ENCODE results near the gene LEMD2. TPM values are rescaled to one million over a fixed set of nuclear protein-coding genes. Genes with fewer than 3 reads are reported as not detected.

Gene LEMD2
- polyA plus RNA-seq, 3 donors, result 11.4 to 59.5 (median 13.8) TPM

DNA sequence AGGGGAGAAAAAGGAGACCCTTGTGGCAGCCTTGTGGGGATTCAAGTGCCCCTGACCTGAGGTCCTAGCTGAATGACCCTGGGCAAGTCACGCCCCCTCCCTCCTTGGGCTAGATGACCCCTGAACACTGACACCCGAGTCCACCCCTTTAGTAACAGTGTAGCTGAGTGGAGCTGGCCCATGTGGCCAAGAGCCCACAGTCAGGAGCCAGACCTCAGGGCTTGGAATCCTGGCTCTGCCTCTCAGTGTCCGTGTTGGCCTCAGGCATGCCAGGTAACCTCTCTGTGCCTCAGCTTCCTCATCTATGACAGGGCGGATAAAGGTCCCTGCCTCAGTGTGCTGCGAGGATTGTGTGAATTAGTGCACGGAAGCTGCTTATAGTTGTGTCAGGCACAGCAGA lies 56.5 kb downstream of the LEMD2 start:
- Histone ChIP-seq H3K9ac (ENCODE audit: insufficient read depth, low read length, poor library complexity, severe bottlenecking) (no peak overlapping the region), H3K36me3 (replicated peaks in 1 of 2; ENCODE audit: control insufficient read depth in 1 of 2, insufficient read depth in 2 of 2, low read length in 2 of 2) (no peaks in the 10 kb centered on the region), H3K27me3 (ENCODE audit: control insufficient read depth in 2 of 2, insufficient read depth in 2 of 2, low read length in 2 of 2) (no peaks in the 10 kb centered on the region), H3K79me2 (ENCODE audit: insufficient read depth, low read length) (no peaks in the 10 kb centered on the region), H4K20me1 (ENCODE audit: insufficient read depth, low read length) (no peaks in the 10 kb centered on the region), H2AFZ (ENCODE audit: insufficient read depth, low read depth, low read length, poor library complexity, severe bottlenecking) (no peak overlapping the region), H3K4me1 (ENCODE audit: control insufficient read depth in 1 of 2, insufficient read depth in 2 of 2, low read length in 2 of 2) (no peaks in the 10 kb centered on the region), H3K4me3 (replicated peaks in 1 of 3; ENCODE audit: low read depth in 2 of 3, low read length in 3 of 3) (no peak overlapping the region), H3K4me2 (replicated peaks; ENCODE audit: extremely low read depth, low read length, poor library complexity, severe bottlenecking) (no peak overlapping the region), H3K27ac (ENCODE audit: low read depth in 1 of 2, low read length in 2 of 2) (no peak overlapping the region), H3K9me3 (replicated peaks in 1 of 2; ENCODE audit: control insufficient read depth in 1 of 2, insufficient read depth in 1 of 2, low read length in 2 of 2) (no peaks in the 10 kb centered on the region)
- 97% methylated on average over 4 of the region's 6 CpGs for WGBS (ENCODE audit: insufficient coverage)
- Mint-ChIP-seq H3K36me3 (no peaks in the 10 kb centered on the region), H3K4me3 (no peak overlapping the region), H3K9me3 (no peaks in the 10 kb centered on the region), H3K4me1 (no peaks in the 10 kb centered on the region), H3K27me3 (ENCODE audit: low read depth in 3 of 3) (peaks cover 0 to 3% (median 2%) of the 10 kb centered on the region in 3 donors), H3K27ac (no peak overlapping the region)
- TF ChIP-seq, protein P1, sequence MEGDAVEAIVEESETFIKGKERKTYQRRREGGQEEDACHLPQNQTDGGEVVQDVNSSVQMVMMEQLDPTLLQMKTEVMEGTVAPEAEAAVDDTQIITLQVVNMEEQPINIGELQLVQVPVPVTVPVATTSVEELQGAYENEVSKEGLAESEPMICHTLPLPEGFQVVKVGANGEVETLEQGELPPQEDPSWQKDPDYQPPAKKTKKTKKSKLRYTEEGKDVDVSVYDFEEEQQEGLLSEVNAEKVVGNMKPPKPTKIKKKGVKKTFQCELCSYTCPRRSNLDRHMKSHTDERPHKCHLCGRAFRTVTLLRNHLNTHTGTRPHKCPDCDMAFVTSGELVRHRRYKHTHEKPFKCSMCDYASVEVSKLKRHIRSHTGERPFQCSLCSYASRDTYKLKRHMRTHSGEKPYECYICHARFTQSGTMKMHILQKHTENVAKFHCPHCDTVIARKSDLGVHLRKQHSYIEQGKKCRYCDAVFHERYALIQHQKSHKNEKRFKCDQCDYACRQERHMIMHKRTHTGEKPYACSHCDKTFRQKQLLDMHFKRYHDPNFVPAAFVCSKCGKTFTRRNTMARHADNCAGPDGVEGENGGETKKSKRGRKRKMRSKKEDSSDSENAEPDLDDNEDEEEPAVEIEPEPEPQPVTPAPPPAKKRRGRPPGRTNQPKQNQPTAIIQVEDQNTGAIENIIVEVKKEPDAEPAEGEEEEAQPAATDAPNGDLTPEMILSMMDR (IDR thresholded peaks at IDR 0.05), result no peak
- intact Hi-C loops (cut with micrococcal nuclease), result no loop called here
- no peak for DNase-seq

DNA sequence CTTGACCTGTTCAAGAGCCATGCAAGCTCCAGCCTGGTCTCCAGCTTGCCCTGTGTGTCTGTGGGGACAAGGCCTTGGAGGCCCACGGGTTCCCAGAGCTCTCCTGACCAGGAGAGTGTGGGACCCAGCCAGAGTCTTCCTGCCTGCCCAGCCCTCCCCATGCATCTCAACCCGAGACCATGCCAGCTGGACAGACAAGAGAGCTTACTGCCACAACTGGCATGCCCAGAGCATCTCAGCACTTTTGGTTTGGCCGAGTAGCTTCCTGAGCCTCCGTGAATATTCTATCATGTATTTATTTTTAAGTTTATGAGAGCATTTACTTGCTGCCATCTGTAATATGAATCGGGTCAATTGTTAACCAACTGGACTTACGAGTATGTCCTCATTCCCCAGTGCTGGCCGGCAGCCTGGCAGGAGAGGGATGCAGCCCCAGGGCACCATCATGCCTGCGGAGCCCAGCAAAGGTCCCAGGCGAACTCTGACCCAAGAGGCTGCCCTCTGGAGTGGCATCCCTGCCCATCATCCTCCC lies 57.1 kb downstream of the LEMD2 start:
- no peaks in the 10 kb centered on the region for H3K9me3 ChIP-seq (replicated peaks in 1 of 2; ENCODE audit: control insufficient read depth in 1 of 2, insufficient read depth in 1 of 2, low read length in 2 of 2)
- WGBS (ENCODE audit: insufficient coverage), result 93% methylated on average over 9 of the region's 9 CpGs
- H3K27ac Mint-ChIP-seq, result no peak overlapping the region
- no peaks in the 10 kb centered on the region for H3K4me1 Mint-ChIP-seq
- no peak overlapping the region for H3K9ac ChIP-seq (ENCODE audit: insufficient read depth, low read length, poor library complexity, severe bottlenecking)
- H4K20me1 ChIP-seq (ENCODE audit: insufficient read depth, low read length), result no peaks in the 10 kb centered on the region
- H3K79me2 ChIP-seq (ENCODE audit: insufficient read depth, low read length), result no peaks in the 10 kb centered on the region
- no peak overlapping the region for H3K4me2 ChIP-seq (replicated peaks; ENCODE audit: extremely low read depth, low read length, poor library complexity, severe bottlenecking)
- H3K36me3 ChIP-seq (replicated peaks in 1 of 2; ENCODE audit: control insufficient read depth in 1 of 2, insufficient read depth in 2 of 2, low read length in 2 of 2), result no peaks in the 10 kb centered on the region
- H3K9me3 Mint-ChIP-seq, result no peaks in the 10 kb centered on the region
- intact Hi-C loops (cut with micrococcal nuclease), result no loop called here
- H3K27me3 Mint-ChIP-seq (ENCODE audit: low read depth in 3 of 3), result peaks cover 3 to 5% (median 3%) of the 10 kb centered on the region in 3 donors
- no peaks in the 10 kb centered on the region for H3K36me3 Mint-ChIP-seq
- TF ChIP-seq, protein P1 (IDR thresholded peaks at IDR 0.05), result no peak
- no peaks in the 10 kb centered on the region for H3K4me1 ChIP-seq (ENCODE audit: control insufficient read depth in 1 of 2, insufficient read depth in 2 of 2, low read length in 2 of 2)
- H3K4me3 Mint-ChIP-seq, result no peak overlapping the region
- no peak for DNase-seq
- H3K4me3 ChIP-seq (replicated peaks in 1 of 3; ENCODE audit: low read depth in 2 of 3, low read length in 3 of 3), result no peak overlapping the region
- no peak overlapping the region for H3K27ac ChIP-seq (ENCODE audit: low read depth in 1 of 2, low read length in 2 of 2)
- H3K27me3 ChIP-seq (ENCODE audit: control insufficient read depth in 2 of 2, insufficient read depth in 2 of 2, low read length in 2 of 2), result no peaks in the 10 kb centered on the region
- no peak overlapping the region for H2AFZ ChIP-seq (ENCODE audit: insufficient read depth, low read depth, low read length, poor library complexity, severe bottlenecking)

All from CD14-positive monocyte (primary cell).